Astrocyte (in vitro differentiated cells and primary cell): ENCODE results near the gene SMAD3.

Experiments used
- CTCF ChIP-seq: IDR thresholded peaks from 2 replicates; pipeline ENCODE4 v1.5.1; 2011; ENCODE audit warnings: low read depth, mild to moderate bottlenecking, inconsistent platforms, low read length, moderate library complexity; ENCODE audit not compliant: insufficient read depth
- EZH2 ChIP-seq: IDR thresholded peaks from 2 replicates; pipeline ENCODE4 v1.6.1; 2012; ENCODE audit warnings: mild to moderate bottlenecking, low read length, inconsistent platforms; ENCODE audit not compliant: insufficient read depth

- TF ChIP-seq EZH2 = no peak
- no peak for TF ChIP-seq CTCF
Observed at GRCh38 chr15:67024998-67025368, 40.4 kb upstream of the SMAD3 start.
